ENCODE data around the gene GPX6.
"Not testable (repeated sequence)": the region's sequence is repeated elsewhere in the genome, so short reads cannot be mapped to it uniquely, and the experiment has no call there.

GPX6 gene

DNA sequence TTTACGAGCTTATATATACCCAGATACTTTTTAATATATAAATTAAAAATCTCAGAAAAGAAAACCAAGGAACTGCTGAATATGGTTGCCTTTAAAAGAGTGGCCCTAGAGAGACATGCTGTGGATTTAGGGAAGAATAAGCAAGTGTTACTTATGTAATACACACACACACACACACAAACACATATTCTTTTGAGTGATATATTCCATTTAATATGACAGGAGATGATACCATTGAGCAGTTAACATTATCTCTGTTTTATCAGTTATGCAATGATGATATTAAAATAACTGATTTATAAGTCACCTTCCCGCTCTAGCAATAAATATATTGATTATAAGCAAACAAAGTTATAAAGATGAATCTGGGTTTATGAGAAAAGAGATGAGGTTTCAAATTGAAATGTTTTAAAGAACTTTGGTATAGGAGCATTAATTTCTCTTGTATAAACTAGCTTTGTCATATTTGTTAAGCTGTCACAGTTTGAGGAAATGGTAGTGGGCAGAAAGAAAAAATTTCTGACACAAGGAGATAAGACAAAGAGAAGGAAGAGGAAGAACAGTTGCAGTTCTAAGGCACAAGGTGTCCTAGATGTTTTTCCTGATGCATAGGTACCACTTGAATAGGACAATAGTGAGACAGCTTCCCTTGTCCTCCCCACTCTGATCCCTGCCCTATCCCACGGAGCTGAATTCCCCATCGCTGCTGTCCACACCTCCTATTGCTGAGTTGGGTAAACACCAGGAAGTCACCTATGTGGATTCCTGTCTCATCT, 36.5 kb upstream of the GPX6 start:
- DNase-seq (ENCODE audit: low read depth): no peak
- H3K4me3 ChIP-seq (ENCODE audit: low read length): no peak overlapping the region
- TF ChIP-seq, protein P1, sequence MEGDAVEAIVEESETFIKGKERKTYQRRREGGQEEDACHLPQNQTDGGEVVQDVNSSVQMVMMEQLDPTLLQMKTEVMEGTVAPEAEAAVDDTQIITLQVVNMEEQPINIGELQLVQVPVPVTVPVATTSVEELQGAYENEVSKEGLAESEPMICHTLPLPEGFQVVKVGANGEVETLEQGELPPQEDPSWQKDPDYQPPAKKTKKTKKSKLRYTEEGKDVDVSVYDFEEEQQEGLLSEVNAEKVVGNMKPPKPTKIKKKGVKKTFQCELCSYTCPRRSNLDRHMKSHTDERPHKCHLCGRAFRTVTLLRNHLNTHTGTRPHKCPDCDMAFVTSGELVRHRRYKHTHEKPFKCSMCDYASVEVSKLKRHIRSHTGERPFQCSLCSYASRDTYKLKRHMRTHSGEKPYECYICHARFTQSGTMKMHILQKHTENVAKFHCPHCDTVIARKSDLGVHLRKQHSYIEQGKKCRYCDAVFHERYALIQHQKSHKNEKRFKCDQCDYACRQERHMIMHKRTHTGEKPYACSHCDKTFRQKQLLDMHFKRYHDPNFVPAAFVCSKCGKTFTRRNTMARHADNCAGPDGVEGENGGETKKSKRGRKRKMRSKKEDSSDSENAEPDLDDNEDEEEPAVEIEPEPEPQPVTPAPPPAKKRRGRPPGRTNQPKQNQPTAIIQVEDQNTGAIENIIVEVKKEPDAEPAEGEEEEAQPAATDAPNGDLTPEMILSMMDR (IDR thresholded peaks at IDR 0.05; ENCODE audit: insufficient read depth, low read depth, low read length, missing control alignments): no peak

DNA sequence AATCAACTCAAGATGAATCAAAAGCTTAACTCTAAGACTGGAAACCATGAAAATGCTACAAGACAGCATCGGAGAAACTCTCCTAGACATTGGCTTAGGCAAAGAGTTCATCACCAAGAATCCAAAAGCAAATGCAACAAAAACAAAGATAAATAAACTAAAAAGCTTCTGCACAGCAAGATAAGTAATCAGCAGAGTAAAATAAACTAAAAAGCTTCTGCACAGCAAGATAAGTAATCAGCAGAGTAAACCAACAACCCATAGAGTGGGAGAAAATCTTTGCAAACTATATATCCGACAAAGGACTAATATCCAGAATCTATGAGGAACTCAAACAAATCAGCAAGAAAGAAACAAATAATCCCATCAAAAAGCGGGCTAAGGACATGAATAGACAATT, 31.4 kb upstream of the GPX6 start:
- not testable (repeated sequence) for H3K4me3 ChIP-seq (ENCODE audit: low read length); DNase-seq (ENCODE audit: low read depth)

DNA sequence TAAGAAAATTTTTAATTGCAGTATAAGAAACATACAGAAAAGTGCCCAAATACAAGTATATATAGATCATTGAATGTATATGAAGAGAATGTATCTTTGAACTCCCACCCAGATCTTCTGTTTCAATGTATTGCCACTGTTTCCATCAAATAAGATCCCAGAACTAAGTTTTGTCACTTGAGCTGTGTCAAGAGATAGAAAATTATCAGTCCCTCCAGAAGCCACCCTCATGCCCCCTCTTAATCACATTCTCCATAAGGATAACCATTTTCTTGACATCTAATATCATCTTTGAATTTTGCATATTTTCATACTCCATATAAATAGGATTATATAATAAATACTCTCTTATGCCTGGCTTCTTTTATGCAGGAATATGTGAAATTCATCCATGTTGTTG, 30.4 kb upstream of the GPX6 start:
- DNase-seq (ENCODE audit: low read depth): no peak
- TF ChIP-seq, protein P1 (IDR thresholded peaks at IDR 0.05; ENCODE audit: insufficient read depth, low read depth, low read length, missing control alignments): no peak

DNA sequence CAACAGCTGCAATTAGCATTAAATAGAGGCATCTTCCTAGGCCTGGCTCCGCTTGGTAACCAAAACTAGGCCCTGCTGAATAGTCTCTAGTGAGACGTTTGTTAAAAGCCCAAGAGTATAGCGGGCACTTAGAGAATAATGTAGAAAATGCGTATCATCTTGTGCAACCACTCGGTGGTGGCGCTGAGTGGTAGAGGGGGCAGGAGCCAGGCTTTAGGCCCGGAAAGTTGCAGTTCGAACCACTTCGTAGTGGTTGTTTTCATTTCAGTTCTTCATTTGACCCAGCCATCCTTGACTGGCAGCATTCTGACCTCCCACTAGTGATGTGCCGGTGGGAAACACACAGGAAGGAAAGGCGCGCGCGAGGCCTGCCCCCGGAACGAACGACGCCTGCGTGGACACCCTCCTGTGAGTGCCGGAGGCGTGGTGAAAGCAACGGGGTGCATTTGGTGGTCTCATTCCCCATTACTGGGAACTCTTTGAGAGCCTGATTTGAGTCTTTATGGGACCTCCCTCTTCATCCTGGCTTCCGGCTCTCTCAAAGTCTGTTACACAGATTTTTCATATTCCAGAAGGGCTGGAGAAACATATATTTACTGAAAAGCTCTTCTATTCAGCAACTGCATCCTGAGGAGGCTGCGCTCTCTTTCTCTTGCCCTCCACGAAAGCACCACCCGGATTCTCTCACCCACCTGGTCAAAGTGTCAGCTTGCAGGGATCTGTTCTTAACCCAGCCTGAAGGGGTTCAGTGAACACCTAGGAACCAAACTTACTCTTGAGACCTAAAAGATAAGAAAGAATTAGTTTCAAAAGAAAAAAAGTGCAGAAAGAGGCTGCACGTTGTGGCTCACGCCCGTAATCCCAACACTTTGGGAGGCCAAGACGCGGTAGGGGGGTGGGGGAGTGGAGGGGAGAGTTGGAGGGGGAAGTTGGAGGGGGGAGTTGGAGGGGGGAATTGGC, 28.3 kb upstream of the GPX6 start:
- H3K4me3 ChIP-seq (ENCODE audit: low read length): peak overlapping the region; percentile 40
- peak; percentile 14 for DNase-seq (ENCODE audit: low read depth)
- TF ChIP-seq, protein P1 (IDR thresholded peaks at IDR 0.05; ENCODE audit: insufficient read depth, low read depth, low read length, missing control alignments): no peak

More for the DNA sequence above, 30.4 kb upstream of the GPX6 start:
- H3K4me3 ChIP-seq (ENCODE audit: low read length): no peak overlapping the region

DNA sequence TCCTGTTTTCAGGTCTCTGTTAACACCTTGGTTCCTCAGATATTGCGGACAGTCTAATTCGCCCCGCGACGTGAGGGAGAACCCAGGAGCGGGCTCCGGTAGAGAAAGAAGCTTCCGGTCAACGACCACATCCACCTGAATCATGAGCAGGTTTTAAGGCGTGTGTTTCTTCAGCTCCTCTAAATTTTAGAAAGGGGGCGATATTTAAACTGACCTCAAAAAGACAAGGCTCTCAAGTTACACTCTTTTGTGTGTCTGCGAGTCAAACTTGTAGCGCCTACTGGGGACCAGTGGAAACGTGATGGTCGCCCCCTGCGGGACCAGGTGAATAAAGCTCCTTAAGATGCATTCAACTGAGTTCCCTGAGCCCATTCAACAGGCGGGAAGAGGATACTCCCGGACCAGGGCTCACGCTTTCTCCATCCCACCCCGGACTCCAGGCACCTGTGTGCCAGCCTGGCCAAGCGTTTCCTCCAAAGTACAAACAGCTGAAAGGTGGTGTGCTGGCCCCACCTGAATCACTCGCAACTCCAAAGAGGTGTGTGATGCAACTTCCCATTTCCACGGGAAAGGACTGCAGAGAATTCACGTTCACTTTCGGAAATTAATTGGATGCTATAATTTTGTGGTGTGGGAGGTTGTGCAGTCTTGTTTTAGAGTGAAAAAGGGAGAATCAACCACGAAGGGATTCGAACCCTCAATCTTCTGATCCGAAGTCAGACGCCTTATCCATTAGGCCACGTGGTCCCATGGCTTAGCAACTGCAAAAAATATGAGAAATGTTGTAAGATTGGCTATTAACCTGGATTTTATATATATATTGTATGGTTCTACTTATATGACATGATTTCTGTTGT, 27.1 kb upstream of the GPX6 start:
- DNase-seq (ENCODE audit: low read depth): peak; percentile 83
- TF ChIP-seq, protein P1 (IDR thresholded peaks at IDR 0.05; ENCODE audit: insufficient read depth, low read depth, low read length, missing control alignments): peak; percentile 72
- peak overlapping the region; percentile 64 for H3K4me3 ChIP-seq (ENCODE audit: low read length)

DNA sequence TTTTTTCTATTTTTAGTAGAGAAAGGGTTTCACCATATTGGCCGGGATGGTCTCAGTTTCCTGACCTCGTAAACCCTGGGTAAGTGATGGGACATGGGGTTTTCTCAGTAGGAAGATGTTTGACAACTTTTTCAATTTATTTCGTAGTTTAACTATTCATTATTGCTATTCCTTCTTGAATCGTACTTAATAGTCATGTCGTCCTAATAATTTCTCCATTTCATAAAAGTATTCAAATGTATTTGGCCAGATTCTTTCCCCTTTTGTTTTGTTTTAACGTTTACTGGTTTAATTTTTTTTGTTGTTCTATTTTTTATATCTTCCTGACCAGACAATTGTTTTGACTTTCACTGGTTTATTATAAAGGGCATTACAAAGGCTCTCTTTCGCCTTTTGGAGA, 26.4 kb upstream of the GPX6 start:
- no peak for DNase-seq (ENCODE audit: low read depth)
- TF ChIP-seq, protein P1 (IDR thresholded peaks at IDR 0.05; ENCODE audit: insufficient read depth, low read depth, low read length, missing control alignments): no peak
- H3K4me3 ChIP-seq (ENCODE audit: low read length): peak overlapping the region; percentile 64

Data from epithelial cell of esophagus (primary cell).